HG03354 (cell line): ENCODE measurements around the gene ITGA11.

Experiments used
- ATAC-seq: cut with Tn5 transposase; IDR thresholded peaks from one replicate; pipeline ENCODE4 v1.9.1; 2021; ENCODE audit warnings: mild to moderate bottlenecking; ENCODE audit not compliant: unreplicated experiment, poor library complexity, severe bottlenecking

ITGA11 gene

DNA sequence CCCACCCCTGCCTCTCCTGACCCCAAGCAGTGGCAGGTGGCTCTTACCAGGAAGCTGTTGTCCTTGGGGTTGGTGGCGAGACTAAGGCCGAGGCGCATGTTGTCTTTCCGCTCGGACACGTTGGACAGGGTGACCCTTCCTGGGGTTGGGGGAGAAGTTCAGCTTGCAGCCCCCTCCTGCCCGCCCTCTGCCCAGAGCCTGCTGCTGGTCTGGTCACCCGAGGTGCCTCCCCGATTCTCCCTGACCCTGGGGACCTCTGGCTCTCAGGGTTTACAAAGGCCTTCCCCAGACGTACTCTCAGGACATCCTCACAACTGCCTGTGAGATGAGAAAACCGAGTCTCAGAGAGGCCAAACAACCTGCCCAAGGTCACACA lies 67.3 kb downstream of the ITGA11 start:
- ATAC-seq = no peak

DNA sequence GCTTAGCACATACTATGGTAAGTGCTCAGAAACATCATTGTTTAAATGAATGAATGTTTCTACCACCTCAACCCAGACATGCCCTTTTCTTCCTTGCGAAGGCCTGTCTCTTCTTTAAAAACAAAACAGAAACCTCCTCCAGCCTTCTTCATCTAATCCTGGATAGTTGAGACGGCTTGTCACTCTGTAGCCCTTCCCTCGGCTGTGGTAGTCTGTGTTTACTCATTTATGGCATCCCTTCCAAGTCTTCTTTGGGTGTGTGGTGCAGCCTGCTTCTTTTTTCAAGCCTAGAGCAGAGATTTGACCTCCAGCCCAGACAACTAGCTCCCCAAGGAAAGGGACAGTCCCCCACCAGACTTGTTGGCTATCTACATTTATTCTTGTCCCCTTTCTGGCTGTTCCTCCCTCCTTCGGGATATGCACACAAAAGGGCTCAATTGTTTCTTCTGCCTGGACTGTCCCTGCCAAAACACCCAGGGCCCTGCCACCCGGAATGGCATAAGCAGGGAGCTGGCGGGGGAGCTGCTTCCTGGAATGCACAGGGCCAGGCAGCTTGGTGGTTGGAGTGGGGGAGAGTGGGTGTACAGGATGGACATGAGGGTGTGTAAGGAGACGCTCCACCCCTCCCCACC lies 67.8 kb downstream of the ITGA11 start:
- no peak for ATAC-seq

DNA sequence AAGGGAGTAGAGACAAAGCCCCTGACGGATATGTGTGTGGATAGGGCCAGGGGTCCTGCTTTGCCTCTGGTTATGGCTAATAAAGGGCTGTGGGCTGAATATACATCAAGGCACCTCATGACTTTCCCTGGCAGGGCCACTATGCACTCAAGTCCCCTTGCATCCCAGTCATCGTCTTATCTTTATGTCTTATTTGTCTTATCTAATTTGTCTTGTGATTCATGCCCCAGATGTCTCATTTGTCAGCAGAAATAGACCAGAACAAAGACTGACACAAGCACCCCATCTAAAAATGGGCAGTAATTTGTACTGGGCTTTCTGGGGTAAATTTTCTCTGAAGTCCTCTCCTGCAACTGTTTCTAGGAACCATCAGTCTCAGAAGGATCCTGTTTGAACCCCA lies 68.6 kb downstream of the ITGA11 start:
- ATAC-seq = no peak

DNA sequence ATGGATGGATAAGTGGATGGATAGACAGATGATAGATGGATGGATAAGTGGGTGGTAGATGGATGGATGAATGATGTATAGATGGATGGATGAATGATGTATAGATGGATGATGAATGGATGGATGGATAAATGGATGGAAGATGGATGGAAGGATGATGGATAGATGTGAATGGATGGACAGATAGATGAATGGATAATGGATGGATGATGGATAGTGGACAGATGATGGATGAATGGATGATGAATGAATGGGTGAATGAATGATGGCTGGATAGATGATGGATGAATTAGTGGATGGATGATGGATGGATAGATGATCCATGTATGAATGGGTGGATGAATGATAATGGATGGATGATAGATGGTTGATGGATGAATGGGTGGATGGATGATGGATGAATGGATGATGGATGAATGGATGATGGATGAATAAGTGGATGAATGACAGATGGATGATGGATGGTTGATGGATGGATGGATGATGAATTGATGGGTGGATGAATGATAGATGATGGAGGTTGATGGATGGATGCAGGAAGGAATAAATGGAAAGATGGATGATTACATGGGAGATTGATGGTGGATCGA lies 69.3 kb downstream of the ITGA11 start:
- no peak for ATAC-seq

DNA sequence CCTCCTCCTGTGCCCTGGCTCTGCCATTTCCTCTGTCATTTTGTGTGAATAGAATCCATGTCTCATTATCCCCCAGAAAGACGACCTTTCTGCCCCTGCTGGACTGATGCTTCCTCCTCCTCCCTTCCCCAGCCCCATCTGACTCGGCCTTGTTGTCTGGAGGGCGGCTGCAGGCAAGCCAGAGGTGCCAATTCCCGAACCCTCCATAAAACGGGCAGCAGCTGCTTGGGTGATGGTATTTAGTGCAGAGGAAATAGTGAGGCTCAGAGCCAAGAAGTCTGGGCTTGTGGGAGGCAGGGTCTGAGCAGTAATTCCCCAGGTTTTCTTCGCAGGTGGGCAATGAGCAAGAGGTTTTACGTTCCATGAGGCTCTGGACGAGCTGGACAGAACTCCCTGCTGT lies 71.2 kb downstream of the ITGA11 start:
- no peak for ATAC-seq

DNA sequence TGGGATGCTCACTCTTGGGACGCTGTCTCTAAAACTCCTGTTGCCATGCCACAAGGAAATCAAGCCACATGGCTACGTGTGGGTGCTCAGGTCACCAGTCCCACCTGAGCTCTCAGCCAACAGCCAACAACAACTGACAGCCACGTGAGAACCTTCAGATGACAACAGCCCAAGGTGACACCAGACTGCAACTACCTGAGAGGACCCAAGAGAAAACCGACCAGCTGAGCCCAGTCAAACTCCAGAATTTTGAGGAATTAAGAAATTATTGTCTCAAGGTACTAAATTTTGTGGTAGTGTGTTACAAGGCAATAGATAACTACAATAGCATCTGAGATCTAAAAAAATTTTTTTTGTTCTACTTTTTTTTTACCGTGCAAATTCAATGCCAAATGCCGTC lies 75.2 kb downstream of the ITGA11 start:
- ATAC-seq = no peak

DNA sequence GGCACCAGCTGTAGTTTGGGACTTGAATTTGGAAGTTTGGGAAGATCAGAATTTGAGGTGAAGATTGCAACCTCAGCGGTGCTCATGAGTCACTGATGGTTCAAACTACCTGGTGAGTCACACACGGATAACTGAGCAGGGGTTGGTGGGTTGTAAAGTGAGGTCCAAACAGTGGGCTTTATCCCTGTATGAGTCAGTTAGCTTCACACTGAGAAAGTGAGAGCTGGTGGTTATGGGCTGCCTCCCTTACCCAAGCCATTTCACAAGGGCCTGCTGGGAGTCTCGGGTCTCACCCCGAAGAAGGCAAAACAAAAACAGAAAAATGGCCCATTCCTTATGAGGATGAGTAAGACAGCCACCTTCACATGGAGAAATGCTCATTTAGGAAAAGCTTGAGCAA lies 77.0 kb downstream of the ITGA11 start:
- no peak for ATAC-seq

DNA sequence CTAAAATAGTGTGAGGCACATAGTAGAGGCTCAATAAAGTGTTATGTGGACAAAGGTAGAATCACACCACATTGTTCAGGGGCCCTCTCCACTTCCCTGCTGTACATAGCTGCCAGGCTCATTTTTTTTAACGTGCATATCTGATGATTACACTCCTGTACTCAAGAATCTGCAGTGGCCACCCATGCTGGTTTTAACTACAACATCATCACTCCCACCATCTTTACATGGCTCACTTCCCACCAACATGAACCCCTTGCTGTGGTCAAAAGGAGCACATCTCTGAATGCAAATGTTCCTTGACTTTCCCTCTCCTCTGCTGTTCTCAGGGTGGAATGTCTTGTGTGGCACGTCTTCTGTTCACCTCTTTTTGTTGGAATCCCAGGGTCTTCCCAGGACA lies 77.7 kb downstream of the ITGA11 start:
- ATAC-seq = no peak

DNA sequence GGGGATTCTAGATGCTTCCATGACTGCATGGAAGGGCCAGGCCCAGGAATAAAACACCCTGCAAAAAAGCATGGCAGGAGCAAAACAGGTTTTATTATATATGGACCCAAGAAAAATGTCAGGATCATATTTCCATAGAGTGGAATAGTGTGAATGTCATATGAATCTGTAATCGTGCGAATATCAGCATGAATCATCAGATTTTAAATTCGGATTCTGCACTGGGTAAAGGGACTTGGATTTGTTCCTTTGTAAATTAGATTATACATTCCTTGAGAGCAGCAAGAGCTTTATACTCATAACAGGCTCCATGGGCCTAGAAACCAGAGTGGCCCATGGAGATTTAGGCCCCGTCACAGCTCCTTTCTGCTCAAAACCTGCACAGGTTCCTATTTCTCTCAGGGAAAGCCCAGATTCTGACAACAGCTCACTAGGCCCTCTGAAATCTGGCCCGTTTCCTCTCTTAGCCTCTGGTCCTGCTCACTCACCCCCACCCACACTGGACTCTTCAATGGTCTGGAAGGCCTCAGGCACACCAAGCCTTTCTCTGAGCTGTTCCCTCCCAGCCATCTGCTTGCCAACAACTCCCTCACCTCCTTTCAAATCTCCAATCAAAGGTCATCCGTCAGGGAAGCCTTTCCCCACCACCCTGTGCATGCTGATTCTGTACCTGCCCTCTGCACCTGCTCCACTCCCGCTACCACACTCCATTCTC lies 78.4 kb downstream of the ITGA11 start:
- ATAC-seq = no peak

DNA sequence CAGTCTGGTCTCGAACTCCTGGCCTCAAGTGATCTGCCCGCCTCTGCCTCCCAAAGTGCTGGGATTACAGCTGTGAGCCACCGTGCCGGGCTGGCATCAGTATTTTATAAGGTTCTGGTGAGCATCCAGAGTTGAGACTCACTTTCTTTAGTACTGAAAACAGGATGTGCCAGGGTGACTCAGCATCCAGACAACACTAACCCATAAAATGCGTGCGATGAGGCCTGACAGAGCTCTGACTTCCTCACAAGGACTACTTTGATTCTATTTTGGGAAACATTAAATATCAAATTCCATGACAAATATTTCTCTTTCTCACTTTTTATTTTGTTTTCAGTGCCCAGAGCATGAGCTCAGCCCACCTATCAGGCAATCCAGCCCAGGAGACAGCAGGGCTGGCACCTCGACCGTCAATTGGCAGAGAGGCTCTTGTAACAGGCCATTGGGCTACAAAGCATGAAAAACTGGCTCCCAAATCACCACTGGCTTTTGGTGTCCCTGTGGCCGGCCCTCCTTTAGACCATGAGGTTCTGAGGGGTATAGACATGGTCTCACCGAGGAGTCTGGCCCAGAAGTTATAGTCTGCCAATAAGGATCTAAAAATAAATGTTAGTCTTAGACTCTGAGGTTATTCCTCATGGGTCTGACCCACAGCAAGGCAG lies 79.4 kb downstream of the ITGA11 start:
- ATAC-seq = no peak

DNA sequence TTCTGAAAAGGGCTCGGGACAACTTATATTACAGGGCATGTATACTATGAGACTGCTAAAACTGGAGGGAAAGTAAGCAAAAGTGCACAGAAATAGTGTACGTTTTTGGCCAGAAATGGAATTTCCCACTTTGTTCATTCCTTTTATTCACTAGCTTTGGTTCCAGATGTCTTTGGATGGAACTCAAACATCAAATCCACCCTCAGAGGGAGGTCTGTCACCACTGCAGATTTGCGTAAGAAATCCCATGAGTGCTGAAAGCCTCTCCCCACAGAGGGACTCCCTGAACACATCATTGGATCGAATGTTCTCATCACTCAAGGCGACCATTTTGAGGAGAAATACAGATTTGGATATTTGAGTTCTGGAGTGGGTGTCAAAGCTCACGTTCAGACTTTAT lies 82.8 kb downstream of the ITGA11 start:
- ATAC-seq = no peak

DNA sequence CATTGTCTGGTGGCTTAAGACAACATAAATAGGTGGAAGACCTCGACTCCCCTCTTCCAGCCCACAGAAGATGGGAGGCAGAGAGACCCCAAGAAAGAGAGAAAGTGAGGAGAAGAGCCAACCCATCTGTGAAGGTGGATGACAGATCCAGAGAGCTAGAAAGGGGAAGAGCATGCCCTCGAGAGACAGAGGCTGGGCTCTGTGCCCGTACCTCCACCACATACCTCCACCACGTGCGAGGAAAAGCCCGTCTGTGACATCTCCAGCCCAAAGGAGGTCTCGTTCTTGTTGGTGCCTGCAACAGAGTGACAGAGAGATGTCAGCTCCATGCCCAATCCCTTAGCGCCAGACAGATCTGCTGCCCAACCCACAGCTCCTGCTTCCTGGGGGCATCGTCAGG lies 83.4 kb downstream of the ITGA11 start:
- ATAC-seq = no peak

DNA sequence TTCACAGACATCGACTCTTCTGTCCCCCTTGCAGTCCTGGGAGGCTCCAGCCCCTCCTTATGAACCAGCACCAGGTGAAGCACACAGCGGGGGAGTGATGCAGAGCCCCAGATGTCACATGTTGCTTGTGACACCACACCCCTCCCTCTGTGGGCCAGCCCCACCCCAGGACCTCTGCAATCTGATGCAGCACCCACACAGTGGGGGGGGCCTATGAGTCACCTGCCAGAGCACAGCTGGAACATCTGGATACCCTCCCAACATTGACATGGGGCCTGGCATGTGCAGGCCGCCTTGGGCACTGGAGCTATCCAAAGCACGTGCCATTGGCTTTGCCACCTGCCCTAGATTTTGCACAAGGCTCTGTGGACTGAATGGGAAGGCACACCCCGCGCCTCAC lies 83.9 kb downstream of the ITGA11 start:
- ATAC-seq = no peak

DNA sequence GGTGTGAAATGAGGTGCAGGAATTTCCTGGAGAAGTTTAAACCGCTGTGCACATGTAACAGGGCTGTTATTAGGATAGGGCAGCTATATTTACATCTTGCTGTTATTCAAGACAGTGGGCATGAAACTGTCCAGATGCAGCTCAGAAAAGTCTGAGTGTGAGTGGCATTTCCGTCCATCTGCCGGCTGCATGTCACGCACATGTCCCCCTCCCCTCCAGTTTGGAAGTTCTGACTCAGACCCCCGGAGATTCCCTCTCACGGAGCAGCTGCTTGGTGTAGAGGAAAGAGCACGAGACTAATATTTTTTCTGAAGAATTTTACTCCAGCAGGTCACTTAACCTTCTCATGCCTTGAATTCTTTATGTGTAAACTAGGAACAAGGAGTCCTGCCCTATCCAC lies 84.6 kb downstream of the ITGA11 start:
- no peak for ATAC-seq

DNA sequence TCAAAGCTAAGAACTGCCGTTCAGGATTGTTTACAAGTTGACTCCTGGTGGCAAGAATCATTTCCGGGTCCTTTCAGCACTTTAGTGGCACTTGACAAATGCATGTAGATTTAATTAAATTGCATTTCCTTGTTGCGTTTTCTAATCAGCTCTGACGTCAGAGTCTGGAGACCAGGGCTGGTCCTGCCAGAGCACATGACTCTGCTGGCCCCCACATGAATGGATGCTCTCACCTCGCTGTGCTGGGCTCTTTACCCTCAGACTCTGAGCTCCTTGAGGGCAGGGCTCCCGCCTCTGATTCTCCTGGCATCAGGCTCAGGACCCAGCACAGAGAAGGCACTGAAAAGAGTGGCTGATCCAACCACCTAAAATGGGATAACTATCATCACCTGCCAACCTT lies 85.0 kb downstream of the ITGA11 start:
- ATAC-seq = no peak

DNA sequence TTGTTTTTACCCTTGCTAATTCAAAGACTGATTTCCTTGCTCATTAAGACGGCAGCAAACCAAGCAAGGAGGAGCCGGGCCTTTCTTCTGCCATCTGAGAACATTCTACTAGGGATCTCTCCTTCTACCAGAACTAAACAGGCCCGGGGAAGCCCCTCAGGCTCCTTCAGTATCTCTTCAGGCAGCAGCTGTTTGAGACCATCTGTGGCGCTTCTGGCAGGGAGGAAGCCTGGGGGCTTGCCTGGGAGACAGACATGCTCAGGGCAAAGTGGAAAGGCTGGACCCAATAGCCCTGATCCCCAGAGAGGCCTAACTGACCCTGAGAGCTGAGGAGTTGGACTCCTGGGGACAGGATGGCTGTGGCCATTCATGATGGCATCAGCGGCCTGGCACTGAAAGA lies 86.5 kb downstream of the ITGA11 start:
- no peak for ATAC-seq

DNA sequence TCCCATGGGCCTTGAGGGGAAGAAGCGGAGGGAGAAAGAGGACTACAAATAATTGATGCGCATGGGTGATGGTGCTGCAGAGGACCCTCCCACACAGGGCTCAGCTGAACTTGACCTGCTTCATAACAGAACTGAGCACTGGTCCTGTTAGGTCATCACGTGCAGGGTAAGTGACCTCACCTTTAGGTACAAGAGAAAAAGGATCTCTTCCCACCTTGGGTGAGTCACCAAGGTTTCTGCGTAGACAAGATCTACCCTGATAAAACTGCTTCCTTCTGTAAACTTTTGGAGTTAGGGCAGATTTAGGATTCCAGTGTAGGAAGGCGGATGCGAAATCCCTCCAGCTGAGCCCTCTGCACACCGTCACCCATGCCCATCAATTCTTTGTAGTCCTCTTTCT lies 87.4 kb downstream of the ITGA11 start:
- ATAC-seq = no peak

DNA sequence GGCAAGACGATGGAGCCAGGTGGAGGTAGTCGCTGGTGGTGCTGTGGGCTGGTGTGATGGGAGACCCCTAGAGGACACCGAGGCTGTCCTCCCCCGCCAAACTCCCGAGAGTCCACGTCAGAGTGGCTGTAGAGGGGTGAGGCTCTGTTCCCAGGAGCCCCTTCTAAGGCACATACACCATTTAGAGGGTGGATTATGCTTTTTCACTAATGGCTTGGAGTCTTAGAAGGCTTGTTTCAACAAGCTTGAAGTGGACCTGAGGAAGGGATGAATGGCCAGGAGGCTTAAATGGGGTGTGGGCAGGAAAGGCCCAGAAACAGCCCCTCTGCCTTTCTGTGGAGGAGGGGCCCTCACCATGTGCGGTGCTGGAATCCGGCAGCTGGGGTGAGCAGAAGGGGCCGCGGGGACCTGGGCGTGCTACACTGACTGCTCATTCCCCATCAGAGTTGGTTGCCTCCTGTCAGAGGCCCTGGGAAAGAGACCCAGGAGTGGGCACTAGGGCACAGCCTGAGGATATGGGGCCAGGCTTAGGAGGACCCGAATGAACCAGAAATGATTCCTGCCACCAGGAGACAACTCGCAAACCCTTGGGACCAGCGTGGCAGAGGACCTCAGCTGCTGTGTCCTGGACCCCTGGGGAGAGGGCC lies 88.3 kb downstream of the ITGA11 start:
- no peak for ATAC-seq

DNA sequence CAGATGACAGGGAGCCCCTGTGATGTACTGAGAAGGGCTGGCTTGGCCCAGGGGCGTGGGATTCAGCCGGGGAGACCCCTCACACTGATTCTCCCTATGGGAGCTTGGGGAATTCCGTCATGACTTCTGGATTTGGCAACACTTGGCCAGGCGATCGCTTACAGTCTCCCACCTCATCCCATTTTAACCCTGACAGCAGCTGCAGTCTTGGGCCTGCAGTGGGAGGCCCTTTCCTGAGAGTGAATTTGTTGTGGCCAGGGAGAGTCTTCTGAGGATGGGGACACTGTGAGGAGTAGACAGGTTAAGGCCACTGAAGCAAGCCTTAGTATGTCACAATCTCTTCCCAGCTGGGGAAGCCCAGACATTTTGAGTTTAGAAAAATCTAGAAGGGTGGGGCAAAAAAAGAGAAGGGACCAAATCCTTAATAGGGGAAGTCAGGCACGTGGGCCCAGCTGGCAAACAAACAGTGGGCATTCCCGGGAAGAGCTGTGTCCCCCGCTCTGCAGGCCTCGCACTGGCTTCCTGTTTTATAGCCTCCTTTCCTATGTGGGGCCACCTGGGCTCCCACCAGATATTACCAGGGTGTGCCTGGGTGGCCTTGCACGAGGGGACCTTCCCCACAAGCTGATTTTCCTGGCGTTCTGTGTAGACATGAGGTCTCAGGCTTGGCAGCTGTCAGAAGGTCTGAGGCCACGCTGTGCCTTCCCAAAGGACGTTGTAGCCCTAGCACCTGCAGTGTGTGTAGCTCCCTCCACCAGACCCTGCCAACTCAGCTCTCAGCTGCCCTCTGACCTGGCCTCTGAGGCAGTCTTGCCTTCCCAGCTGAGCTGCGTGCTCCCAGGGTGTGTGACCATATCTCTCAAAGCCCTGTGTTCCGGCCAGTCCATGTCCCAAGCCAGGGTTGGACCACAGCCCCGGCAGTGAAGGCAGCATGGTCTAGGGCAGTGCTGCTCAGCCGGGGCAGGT lies 89.9 kb downstream of the ITGA11 start:
- no peak for ATAC-seq
